Measurements from ENCODE around the gene LIMK1. TPM values are rescaled to one million over a fixed set of nuclear protein-coding genes. Genes with fewer than 3 reads are reported as not detected.

LIMK1 gene
- total and polyA plus RNA-seq, 4 donors: 0.63 to 4.1 (median 3.4) TPM

DNA sequence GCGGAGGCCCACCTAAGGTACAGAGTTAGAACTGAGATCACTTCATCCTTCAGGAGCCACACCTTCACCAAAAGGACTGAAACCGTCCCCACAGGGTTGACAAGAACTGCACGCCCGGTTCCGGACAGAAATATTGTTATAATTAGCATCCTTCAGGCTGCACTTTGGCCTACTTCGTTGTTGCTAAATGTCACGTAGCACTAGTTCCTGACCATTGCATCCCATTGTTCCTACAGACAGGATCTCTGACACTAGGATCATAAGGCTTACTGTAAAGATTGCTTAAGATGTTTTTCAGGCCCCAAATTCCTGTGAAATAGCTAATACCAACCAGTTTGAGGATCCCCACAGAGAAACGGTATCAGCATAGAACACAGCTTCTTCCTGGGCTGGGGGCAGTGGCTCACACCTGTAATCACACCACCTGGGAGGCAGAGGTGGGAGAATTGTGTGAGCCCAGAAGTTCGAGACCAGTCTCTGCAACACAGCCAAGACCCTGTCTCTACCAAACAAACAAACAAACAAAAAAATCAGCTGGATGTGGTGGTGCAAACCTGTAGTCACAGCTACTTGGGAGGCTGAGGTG is 72.3 kb downstream of the LIMK1 start:
- no peak for TF ChIP-seq SP1 (IDR thresholded peaks at IDR 0.05)
- TF ChIP-seq NR2F2 (IDR thresholded peaks at IDR 0.05): no peak
- no peak for TF ChIP-seq FOXA2 (IDR thresholded peaks at IDR 0.05)
- TF ChIP-seq YY1 (IDR thresholded peaks at IDR 0.05): no peak
- TF ChIP-seq, protein P1, sequence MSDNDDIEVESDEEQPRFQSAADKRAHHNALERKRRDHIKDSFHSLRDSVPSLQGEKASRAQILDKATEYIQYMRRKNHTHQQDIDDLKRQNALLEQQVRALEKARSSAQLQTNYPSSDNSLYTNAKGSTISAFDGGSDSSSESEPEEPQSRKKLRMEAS (IDR thresholded peaks at IDR 0.05): no peak
- no peak for TF ChIP-seq HNF4A (conservative IDR thresholded peaks at IDR 0.05)
- TF ChIP-seq JUND (IDR thresholded peaks at IDR 0.05): no peak
- TF ChIP-seq, protein P2, sequence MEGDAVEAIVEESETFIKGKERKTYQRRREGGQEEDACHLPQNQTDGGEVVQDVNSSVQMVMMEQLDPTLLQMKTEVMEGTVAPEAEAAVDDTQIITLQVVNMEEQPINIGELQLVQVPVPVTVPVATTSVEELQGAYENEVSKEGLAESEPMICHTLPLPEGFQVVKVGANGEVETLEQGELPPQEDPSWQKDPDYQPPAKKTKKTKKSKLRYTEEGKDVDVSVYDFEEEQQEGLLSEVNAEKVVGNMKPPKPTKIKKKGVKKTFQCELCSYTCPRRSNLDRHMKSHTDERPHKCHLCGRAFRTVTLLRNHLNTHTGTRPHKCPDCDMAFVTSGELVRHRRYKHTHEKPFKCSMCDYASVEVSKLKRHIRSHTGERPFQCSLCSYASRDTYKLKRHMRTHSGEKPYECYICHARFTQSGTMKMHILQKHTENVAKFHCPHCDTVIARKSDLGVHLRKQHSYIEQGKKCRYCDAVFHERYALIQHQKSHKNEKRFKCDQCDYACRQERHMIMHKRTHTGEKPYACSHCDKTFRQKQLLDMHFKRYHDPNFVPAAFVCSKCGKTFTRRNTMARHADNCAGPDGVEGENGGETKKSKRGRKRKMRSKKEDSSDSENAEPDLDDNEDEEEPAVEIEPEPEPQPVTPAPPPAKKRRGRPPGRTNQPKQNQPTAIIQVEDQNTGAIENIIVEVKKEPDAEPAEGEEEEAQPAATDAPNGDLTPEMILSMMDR (IDR thresholded peaks at IDR 0.05; ENCODE audit: low read depth, low read length, missing input control): no peak
- no peak for TF ChIP-seq EGR1 (IDR thresholded peaks at IDR 0.05; ENCODE audit: low read depth in 2 of 2)
- TF ChIP-seq, protein P3, sequence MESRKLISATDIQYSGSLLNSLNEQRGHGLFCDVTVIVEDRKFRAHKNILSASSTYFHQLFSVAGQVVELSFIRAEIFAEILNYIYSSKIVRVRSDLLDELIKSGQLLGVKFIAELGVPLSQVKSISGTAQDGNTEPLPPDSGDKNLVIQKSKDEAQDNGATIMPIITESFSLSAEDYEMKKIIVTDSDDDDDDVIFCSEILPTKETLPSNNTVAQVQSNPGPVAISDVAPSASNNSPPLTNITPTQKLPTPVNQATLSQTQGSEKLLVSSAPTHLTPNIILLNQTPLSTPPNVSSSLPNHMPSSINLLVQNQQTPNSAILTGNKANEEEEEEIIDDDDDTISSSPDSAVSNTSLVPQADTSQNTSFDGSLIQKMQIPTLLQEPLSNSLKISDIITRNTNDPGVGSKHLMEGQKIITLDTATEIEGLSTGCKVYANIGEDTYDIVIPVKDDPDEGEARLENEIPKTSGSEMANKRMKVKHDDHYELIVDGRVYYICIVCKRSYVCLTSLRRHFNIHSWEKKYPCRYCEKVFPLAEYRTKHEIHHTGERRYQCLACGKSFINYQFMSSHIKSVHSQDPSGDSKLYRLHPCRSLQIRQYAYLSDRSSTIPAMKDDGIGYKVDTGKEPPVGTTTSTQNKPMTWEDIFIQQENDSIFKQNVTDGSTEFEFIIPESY (IDR thresholded peaks at IDR 0.05): no peak
- TF ChIP-seq FOXA1 (IDR thresholded peaks at IDR 0.05): no peak
- no peak for TF ChIP-seq TAF1 (conservative IDR thresholded peaks at IDR 0.05)
- TF ChIP-seq GABPA (IDR thresholded peaks at IDR 0.05 in 1 of 2, conservative IDR thresholded peaks at IDR 0.05 in 1 of 2): no peak
- no peak for TF ChIP-seq RXRA (IDR thresholded peaks at IDR 0.05)
- TF ChIP-seq RAD21 (IDR thresholded peaks at IDR 0.05): no peak
- TF ChIP-seq HNF4G (IDR thresholded peaks at IDR 0.05): no peak
- Histone ChIP-seq H3K4me1 (ENCODE audit: control insufficient read depth in 4 of 4, insufficient read depth in 4 of 4, low read length in 3 of 4) (no peaks in the 10 kb centered on the region), H3K27me3 (ENCODE audit: control insufficient read depth in 4 of 4, insufficient read depth in 4 of 4, low read length in 3 of 4) (no peaks in the 10 kb centered on the region), H3K9ac (ENCODE audit: low read depth in 1 of 2, low read length in 2 of 2) (no peak overlapping the region), H3K9me3 (ENCODE audit: control insufficient read depth in 4 of 4, low read length in 3 of 4) (no peaks in the 10 kb centered on the region), H3K4me3 (ENCODE audit: low read depth in 1 of 3, low read length in 3 of 3) (no peak overlapping the region), H3K27ac (ENCODE audit: low read depth in 1 of 2, low read length in 2 of 2) (no peak overlapping the region), H3K36me3 (ENCODE audit: control insufficient read depth in 4 of 4, insufficient read depth in 3 of 4, low read depth in 1 of 4, low read length in 3 of 4) (no peaks in the 10 kb centered on the region)
- 94% methylated on average over 9 of the region's 9 CpGs for WGBS
- no peak for DNase-seq (ENCODE audit: low spot score)

DNA sequence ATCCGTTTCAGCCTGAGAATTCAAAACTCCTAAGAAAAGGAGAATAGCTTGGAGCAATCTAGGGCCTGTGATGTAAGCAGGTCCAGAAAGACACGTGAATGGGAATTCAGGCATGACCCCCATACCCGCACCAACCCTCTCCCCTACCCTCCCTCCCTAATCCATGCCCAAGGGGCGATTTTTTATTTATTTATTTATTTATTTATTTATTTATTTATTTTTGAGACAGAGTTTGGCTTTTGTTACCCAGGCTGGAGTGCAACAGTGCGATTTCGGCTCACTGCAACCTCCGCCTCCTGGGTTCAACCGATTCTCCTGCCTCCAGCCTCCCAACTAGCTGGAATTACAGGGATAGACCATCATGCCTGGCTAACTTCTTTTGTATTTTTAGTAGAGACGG is 74.0 kb downstream of the LIMK1 start:
- no peaks in the 10 kb centered on the region for H3K4me1 ChIP-seq (ENCODE audit: control insufficient read depth in 4 of 4, insufficient read depth in 4 of 4, low read length in 3 of 4)
- no peak for DNase-seq (ENCODE audit: low spot score)
- H3K9me3 ChIP-seq (ENCODE audit: control insufficient read depth in 4 of 4, low read length in 3 of 4): no peaks in the 10 kb centered on the region
- no peaks in the 10 kb centered on the region for H3K27me3 ChIP-seq (ENCODE audit: control insufficient read depth in 4 of 4, insufficient read depth in 4 of 4, low read length in 3 of 4)
- 95% methylated on average over 9 of the region's 9 CpGs for WGBS
- H3K9ac ChIP-seq (ENCODE audit: low read depth in 1 of 2, low read length in 2 of 2): no peak overlapping the region
- TF ChIP-seq NR2F2 (IDR thresholded peaks at IDR 0.05) (no peak), RXRA (IDR thresholded peaks at IDR 0.05) (no peak), YY1 (IDR thresholded peaks at IDR 0.05) (no peak), TAF1 (conservative IDR thresholded peaks at IDR 0.05) (no peak), HNF4A (conservative IDR thresholded peaks at IDR 0.05) (no peak), GABPA (IDR thresholded peaks at IDR 0.05 in 1 of 2, conservative IDR thresholded peaks at IDR 0.05 in 1 of 2) (no peak), SP1 (IDR thresholded peaks at IDR 0.05) (no peak), FOXA1 (IDR thresholded peaks at IDR 0.05) (no peak)
- H3K36me3 ChIP-seq (ENCODE audit: control insufficient read depth in 4 of 4, insufficient read depth in 3 of 4, low read depth in 1 of 4, low read length in 3 of 4): no peaks in the 10 kb centered on the region
- H3K27ac ChIP-seq (ENCODE audit: low read depth in 1 of 2, low read length in 2 of 2): no peak overlapping the region
- no peak overlapping the region for H3K4me3 ChIP-seq (ENCODE audit: low read depth in 1 of 3, low read length in 3 of 3)

Data from liver (tissue), 9 donors.